GM12878 (cell line): ENCODE data around the gene RTN4R. TPM values are rescaled to one million over a fixed set of nuclear protein-coding genes. Genes with fewer than 3 reads are reported as not detected.

ENCODE experiments used
- ATAC-seq: fragments of 200-7000 bp; cut with Tn5 transposase; 3 replicates; pipeline ENCODE4 v1.9.1; 2020; ENCODE audit warnings: mild to moderate bottlenecking, moderate library complexity
- BruUV-seq: library from RNA; stranded (reverse); fragments of 400-500 nt; replicated peaks from 2 replicates; lab custom pipeline; 2021; lab: Mats Ljungman, UMichigan
- CTCF ChIA-PET: fragments of 300-600 bp; sonication (Branson Sonifier 250); formaldehyde crosslinking; extraction: SDS; loops from one replicate; lab custom pipeline; 2021; ENCODE audit warnings: inconsistent platforms; lab: Yijun Ruan, JAX
- POLR2A ChIA-PET: fragments of 350-600 bp; formaldehyde crosslinking; extraction: SDS; loops from one replicate; lab custom pipeline; 2021; ENCODE audit warnings: inconsistent platforms; lab: Charles Lee
- RAD21 ChIA-PET: fragments of 300-600 bp; sonication (Branson Sonifier 250); formaldehyde crosslinking; loops from one replicate; lab custom pipeline; 2023; ENCODE audit warnings: antibody characterized with exemption; ENCODE audit not compliant: unreplicated experiment; lab: Charles Lee
- SMC1A ChIA-PET: fragments of 300-600 bp; sonication (Branson Sonifier 250); formaldehyde crosslinking; loops from one replicate; lab custom pipeline; 2023; ENCODE audit not compliant: unreplicated experiment, uncharacterized antibody; lab: Charles Lee
- DNase-seq: peaks from one replicate; pipeline ENCODE4 v3.0.0-alpha.2; 2011; ENCODE audit warnings: low read depth, low spot score
- FAIRE-seq: peaks from 3 replicates; lab custom pipeline; 2011; peaks lifted over from hg19 to GRCh38; lab: Jason Lieb, UNC
- H2AFZ ChIP-seq: 2 replicates; pipeline ENCODE4 v1.6.0; 2011; ENCODE audit warnings: low read depth, low read length, control low read depth; ENCODE audit not compliant: control insufficient read depth
- H3K27ac ChIP-seq: 2 replicates; pipeline ENCODE4 v1.5.1; 2011; ENCODE audit warnings: control low read depth; ENCODE audit not compliant: control insufficient read depth, insufficient read depth
- H3K27me3 ChIP-seq, 2 experiments: replicated peaks in 1 of 2; 2 replicates each; pipeline versions ENCODE4 v1.6.0 to v1.6.1; 2011; ENCODE audit warnings: low read length in 1 of 2; ENCODE audit not compliant: control insufficient read depth in 2 of 2, insufficient read depth in 2 of 2
- H3K36me3 ChIP-seq, 2 experiments: 2 replicates each; pipeline ENCODE4 v1.5.1; 2011; ENCODE audit warnings: low read length in 1 of 2; ENCODE audit not compliant: control insufficient read depth in 2 of 2, insufficient read depth in 2 of 2
- H3K4me1 ChIP-seq: 2 replicates; pipeline ENCODE4 v1.6.1; 2011; ENCODE audit warnings: mild to moderate bottlenecking, low read length, moderate library complexity, mixed read lengths; ENCODE audit not compliant: control insufficient read depth, insufficient read depth
- H3K4me2 ChIP-seq: 2 replicates; pipeline ENCODE4 v1.6.0; 2011; ENCODE audit warnings: control low read depth; ENCODE audit not compliant: control insufficient read depth, insufficient read depth
- H3K4me3 ChIP-seq: fragments of 200-600 bp; sonication (generic); 2 replicates; pipeline ENCODE4 v1.5.1; 2016
- H3K79me2 ChIP-seq: 2 replicates; pipeline ENCODE4 v1.6.0; 2011; ENCODE audit warnings: low read length; ENCODE audit not compliant: control insufficient read depth, insufficient read depth
- H3K9ac ChIP-seq: 2 replicates; pipeline ENCODE4 v1.8.0; 2011; ENCODE audit warnings: low read length, control low read depth, mixed read lengths; ENCODE audit not compliant: control insufficient read depth, insufficient read depth
- H3K9me3 ChIP-seq: replicated peaks from 3 replicates; pipeline ENCODE4 v1.5.1; 2011; ENCODE audit warnings: mild to moderate bottlenecking, low read length; ENCODE audit not compliant: control insufficient read depth, insufficient read depth
- H4K20me1 ChIP-seq: 2 replicates; pipeline ENCODE4 v1.6.0; 2011; ENCODE audit not compliant: control insufficient read depth, insufficient read depth
- ETV6 ChIP-seq, 2 experiments: fragments of 450-650 bp in 1 of 2; IDR thresholded peaks in 1 of 2; conservative IDR thresholded peaks in 1 of 2; 2 replicates each; pipeline ENCODE4 v1.6.1; 2014; ENCODE audit warnings: antibody characterized with exemption in 1 of 2, borderline replicate concordance in 1 of 2, low read depth in 1 of 2, mild to moderate bottlenecking in 1 of 2, moderate library complexity in 1 of 2
- FOS ChIP-seq: IDR thresholded peaks from 3 replicates; pipeline ENCODE4 v1.6.1; 2011; ENCODE audit warnings: borderline replicate concordance; ENCODE audit not compliant: insufficient read length; ENCODE audit errors: extremely low read depth
- IRF5 ChIP-seq: fragments of 450-650 bp; IDR thresholded peaks from 2 replicates; pipeline ENCODE4 v1.6.1; 2017; ENCODE audit warnings: borderline replicate concordance
- MYB ChIP-seq: fragments of 150-350 bp; IDR thresholded peaks from 2 replicates; pipeline ENCODE4 v1.6.1; 2014; ENCODE audit warnings: mild to moderate bottlenecking, low read depth, low read length, borderline replicate concordance
- POLR2A ChIP-seq: IDR thresholded peaks from 2 replicates; pipeline ENCODE4 v1.6.1; 2011; ENCODE audit warnings: low read depth, mild to moderate bottlenecking, low read length
- REST ChIP-seq: IDR thresholded peaks from 2 replicates; pipeline ENCODE4 v1.6.1; 2012; ENCODE audit warnings: mild to moderate bottlenecking, low read depth, low read length
- RUNX3 ChIP-seq: IDR thresholded peaks from 2 replicates; pipeline ENCODE4 v1.6.1; 2012; ENCODE audit warnings: low read length, inconsistent platforms
- SIX5 ChIP-seq: IDR thresholded peaks from 2 replicates; pipeline ENCODE4 v1.6.1; 2011; ENCODE audit warnings: mild to moderate bottlenecking, low read depth, low read length, moderate library complexity; ENCODE audit not compliant: severe bottlenecking
- TBL1XR1 ChIP-seq: IDR thresholded peaks from 2 replicates; pipeline ENCODE4 v1.6.1; 2012; ENCODE audit warnings: low read depth, low read length, improper control_type of control experiment
- ZNF24 ChIP-seq: fragments of 450-650 bp; IDR thresholded peaks from 2 replicates; pipeline ENCODE4 v1.6.1; 2017; ENCODE audit warnings: antibody characterized with exemption, mild to moderate bottlenecking
- ZNF687 ChIP-seq: fragments of 450-650 bp; IDR thresholded peaks from 2 replicates; pipeline ENCODE4 v1.6.1; 2017; ENCODE audit warnings: mild to moderate bottlenecking, moderate library complexity
- ZZZ3 ChIP-seq: IDR thresholded peaks from 2 replicates; pipeline ENCODE4 v1.6.1; 2011; ENCODE audit warnings: low read depth; ENCODE audit not compliant: control insufficient read depth, insufficient read length
- WGBS: methylation state at CpG from one replicate; pipeline ENCODE4 v1.1.6; 2016; ENCODE audit warnings: low lambda C conversion rate; ENCODE audit not compliant: insufficient replicate concordance, insufficient coverage; ENCODE audit errors: missing lambda C conversion rate; 5-methylcytosine and 5-hydroxymethylcytosine counted together
- in situ Hi-C: fragments of 300-500 bp; cut with MboI; formaldehyde crosslinking; loops from 9 replicates; pipeline ENCODE4 v1.14.3; 2018; ENCODE audit warnings: mixed read lengths
- intact Hi-C: fragments of 100-400 bp; cut with micrococcal nuclease; formaldehyde crosslinking; loops from one replicate; pipeline ENCODE4 v1.14.2; 2022; ENCODE audit not compliant: unreplicated experiment
- polyA plus RNA-seq, 11 experiments: library from polyadenylated mRNA; depleted of rRNA in 4 of 11; unstranded in 6 of 11; stranded (reverse) in 5 of 11; fragments of >200 nt; fragmentation: Nextera tagmentation in 4 of 11; fragmentation: Illumina TruSeq in 1 of 11; extraction: Ambion mirVana in 4 of 11; extraction: Trizol in 1 of 11; gene quantifications; 1 replicate in 1 of 11; 2 replicates in 10 of 11; pipeline versions ENCODE4 v1.2.1 to v1.2.3, GENCODE V29; 2011 to 2016; ENCODE audit warnings: inconsistent platforms in 2 of 11, missing spikeins in 2 of 11, low read depth in 1 of 11
- total RNA-seq, 4 experiments: library from RNA; depleted of rRNA in 3 of 4; stranded (reverse); fragments of >200 nt in 3 of 4; fragmentation: Illumina TruSeq in 1 of 4; extraction: Trizol in 1 of 4; gene quantifications; 2 replicates each; pipeline versions ENCODE4 v1.2.1 to v1.2.3, GENCODE V29; 2013 to 2021

RTN4R gene
- total and polyA plus RNA-seq, 10 of the 15 experiments (the other 5 are each of a cell fraction or from before 2014, with no cell fraction given): 0.03 to 1.0 (median 0.60) TPM; not detected in 2

GRCh38 chr22:20281891-20282290 lies 13.8 kb upstream of the RTN4R start:
- H3K27me3 ChIP-seq: no peaks in the 10 kb centered on the region
- intact Hi-C loops: no loop called here
- ChIA-PET RAD21 (no interaction called here), CTCF (interaction anchor here (0.6 kb wide), 1 partner anchor 68 kb away, joined by 3 read pairs; no protein-coding TSS in a partner anchor), POLR2A (no interaction called here), SMC1A (no interaction called here)
- 25% methylated on average over 12 of the region's 12 CpGs for WGBS
- H3K4me2 ChIP-seq: no peak overlapping the region
- in situ Hi-C loops: no loop called here
- TF ChIP-seq IRF5 (no peak), MYB (no peak), ZZZ3 (no peak), TBL1XR1 (no peak), POLR2A (no peak), RUNX3 (no peak), FOS (no peak), SIX5 (no peak), ZNF24 (no peak), REST (no peak), ETV6 (conservative IDR thresholded peaks at IDR 0.05 in 1 of 2, IDR thresholded peaks at IDR 0.05 in 1 of 2; ENCODE audit: borderline replicate concordance in 1 of 2, low read depth in 1 of 2) (no peak), ZNF687 (no peak)
- no peaks in the 10 kb centered on the region for H3K9me3 ChIP-seq
- no peaks in the 10 kb centered on the region for H3K79me2 ChIP-seq
- FAIRE-seq (no peak), DNase-seq (no peak), ATAC-seq (no peak)
- no peak overlapping the region for H3K9ac ChIP-seq
- H3K27ac ChIP-seq: no peak overlapping the region
- H4K20me1 ChIP-seq: no peaks in the 10 kb centered on the region
- H3K4me3 ChIP-seq: no peak overlapping the region
- H3K4me1 ChIP-seq: no peaks in the 10 kb centered on the region
- H3K36me3 ChIP-seq: no peaks in the 10 kb centered on the region
- no peak overlapping the region for H2AFZ ChIP-seq
- no TSS peak for BruUV-seq
